ENCODE data around the gene DCTPP1. TPM values are rescaled to one million over a fixed set of nuclear protein-coding genes. Genes with fewer than 3 reads are reported as not detected.

Gene DCTPP1
- total and polyA plus RNA-seq, 9 of the 15 experiments (the other 6 are each of a cell fraction or from before 2014, with no cell fraction given), result 45.0 to 132 (median 80.6) TPM

- TF ChIP-seq ZNF318 (IDR thresholded peaks at IDR 0.05; ENCODE audit: borderline replicate concordance in 1 of 2, low read depth in 1 of 2) (no peak), LARP7 (IDR thresholded peaks at IDR 0.05) (no peak), ZNF165 (CRISPR knock-in tag; IDR thresholded peaks at IDR 0.05; ENCODE audit: borderline replicate concordance) (no peak), TRIM25 (IDR thresholded peaks at IDR 0.05; ENCODE audit: borderline replicate concordance) (no peak), MAFF (IDR thresholded peaks at IDR 0.05; ENCODE audit: low read length) (no peak), MCM5 (IDR thresholded peaks at IDR 0.05; ENCODE audit: low read depth) (no peak), ZNF444 (CRISPR knock-in tag; IDR thresholded peaks at IDR 0.05) (no peak), FOXP1 (CRISPR knock-in tag; IDR thresholded peaks at IDR 0.05) (0 out of 2 replicates have a peak, but pooled peaks have one; percentile 39), ZNF316 (IDR thresholded peaks at IDR 0.05) (peak; percentile 59; the same call in 1 of the 2 replicates), BDP1 (IDR thresholded peaks at IDR 0.05; ENCODE audit: insufficient read depth, insufficient read length) (no peak), ZNF146 (CRISPR knock-in tag; IDR thresholded peaks at IDR 0.05; ENCODE audit: unreplicated experiment) (no peak), NFRKB (IDR thresholded peaks at IDR 0.05; ENCODE audit: low read depth) (0 out of 2 replicates have a peak, but pooled peaks have one; percentile 33), TARDBP (IDR thresholded peaks at IDR 0.05) (no peak), HNRNPL (IDR thresholded peaks at IDR 0.05; ENCODE audit: low read depth, low read length) (peak; percentile 75), TBL1XR1 (IDR thresholded peaks at IDR 0.05; ENCODE audit: low read length in 2 of 2) (no peak)
- TF ChIP-seq, protein P1, sequence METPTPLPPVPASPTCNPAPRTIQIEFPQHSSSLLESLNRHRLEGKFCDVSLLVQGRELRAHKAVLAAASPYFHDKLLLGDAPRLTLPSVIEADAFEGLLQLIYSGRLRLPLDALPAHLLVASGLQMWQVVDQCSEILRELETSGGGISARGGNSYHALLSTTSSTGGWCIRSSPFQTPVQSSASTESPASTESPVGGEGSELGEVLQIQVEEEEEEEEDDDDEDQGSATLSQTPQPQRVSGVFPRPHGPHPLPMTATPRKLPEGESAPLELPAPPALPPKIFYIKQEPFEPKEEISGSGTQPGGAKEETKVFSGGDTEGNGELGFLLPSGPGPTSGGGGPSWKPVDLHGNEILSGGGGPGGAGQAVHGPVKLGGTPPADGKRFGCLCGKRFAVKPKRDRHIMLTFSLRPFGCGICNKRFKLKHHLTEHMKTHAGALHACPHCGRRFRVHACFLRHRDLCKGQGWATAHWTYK (CRISPR knock-in tag; IDR thresholded peaks at IDR 0.05), result 0 out of 2 replicates have a peak, but pooled peaks have one; percentile 11
- TF ChIP-seq, protein P2, sequence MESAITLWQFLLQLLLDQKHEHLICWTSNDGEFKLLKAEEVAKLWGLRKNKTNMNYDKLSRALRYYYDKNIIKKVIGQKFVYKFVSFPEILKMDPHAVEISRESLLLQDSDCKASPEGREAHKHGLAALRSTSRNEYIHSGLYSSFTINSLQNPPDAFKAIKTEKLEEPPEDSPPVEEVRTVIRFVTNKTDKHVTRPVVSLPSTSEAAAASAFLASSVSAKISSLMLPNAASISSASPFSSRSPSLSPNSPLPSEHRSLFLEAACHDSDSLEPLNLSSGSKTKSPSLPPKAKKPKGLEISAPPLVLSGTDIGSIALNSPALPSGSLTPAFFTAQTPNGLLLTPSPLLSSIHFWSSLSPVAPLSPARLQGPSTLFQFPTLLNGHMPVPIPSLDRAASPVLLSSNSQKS (CRISPR knock-in tag; IDR thresholded peaks at IDR 0.05), result no peak
Observed at GRCh38 chr16:30407102-30407803, 22.6 kb downstream of the DCTPP1 start, which contains the start of gene ZNF771 (continued).

Measured in K562 (cell line).